ENCODE results near the gene FUT2. TPM values are rescaled to one million over a fixed set of nuclear protein-coding genes. Genes with fewer than 3 reads are reported as not detected.

The FUT2 gene
- total RNA-seq, 4 donors from 2014 or later: not detected

- intact Hi-C loops (cut with DNase I): loop anchor here (2.0 kb wide), 1 partner anchor 64 kb away; no protein-coding TSS in a partner anchor
- 85% methylated on average over 14 of the region's 19 CpGs for WGBS
- DNase-seq (ENCODE audit: extremely low spot score): no peak
- H3K27ac ChIP-seq (replicated peaks in 1 of 4): no peak overlapping the region
- no peak overlapping the region for H3K4me3 ChIP-seq
- peaks cover 7 to 14% (median 9%) of the 10 kb centered on the region in 4 donors for H3K4me1 ChIP-seq
- no peaks in the 10 kb centered on the region for H3K36me3 ChIP-seq
- no peaks in the 10 kb centered on the region for H3K9me3 ChIP-seq
- no peaks in the 10 kb centered on the region for H3K27me3 ChIP-seq
- TF ChIP-seq CTCF (IDR thresholded peaks at IDR 0.05): no peak
- TF ChIP-seq EP300 (IDR thresholded peaks at IDR 0.05): no peak
- TF ChIP-seq POLR2A (IDR thresholded peaks at IDR 0.05; ENCODE audit: low read depth): no peak
- TF ChIP-seq POLR2AphosphoS5 (IDR thresholded peaks at IDR 0.05): no peak
Observed at GRCh38 chr19:48674216-48674809, 21.5 kb upstream of the FUT2 start.

GRCh38 chr19:48674921-48675824 lies 20.6 kb upstream of the FUT2 start:
- Histone ChIP-seq H3K27me3 (no peaks in the 10 kb centered on the region), H3K36me3 (no peaks in the 10 kb centered on the region), H3K9me3 (no peaks in the 10 kb centered on the region), H3K4me3 (peak overlapping the region in 2 of 4 donors; percentile 1 to 2), H3K27ac (replicated peaks in 1 of 4) (no peak overlapping the region), H3K4me1 (peaks cover 7 to 14% (median 9%) of the 10 kb centered on the region in 4 donors)
- TF ChIP-seq POLR2AphosphoS5 (IDR thresholded peaks at IDR 0.05): peak in 1 of 2 donors; percentile 71
- peak; percentile 85 to 94 (median 86) for TF ChIP-seq CTCF (IDR thresholded peaks at IDR 0.05)
- no peak for TF ChIP-seq POLR2A (IDR thresholded peaks at IDR 0.05; ENCODE audit: low read depth)
- peak; percentile 93 for DNase-seq (ENCODE audit: extremely low spot score)
- intact Hi-C loops (cut with DNase I): loop anchor here (2.0 to 5.0 kb wide), 2 partner anchors 37 to 64 kb away; no protein-coding TSS in a partner anchor
- WGBS: 32% methylated on average over 28 of the region's 28 CpGs

- H3K4me3 ChIP-seq: no peak overlapping the region
- no peak for TF ChIP-seq EP300 (IDR thresholded peaks at IDR 0.05)
- TF ChIP-seq CTCF (IDR thresholded peaks at IDR 0.05): no peak
- TF ChIP-seq POLR2AphosphoS5 (IDR thresholded peaks at IDR 0.05): no peak
- TF ChIP-seq POLR2A (IDR thresholded peaks at IDR 0.05; ENCODE audit: low read depth): no peak
- H3K9me3 ChIP-seq: no peaks in the 10 kb centered on the region
- H3K27ac ChIP-seq (replicated peaks in 1 of 4): no peak overlapping the region
- no peaks in the 10 kb centered on the region for H3K27me3 ChIP-seq
- DNase-seq (ENCODE audit: extremely low spot score): no peak
- 93% methylated on average over 8 of the region's 17 CpGs for WGBS
- H3K36me3 ChIP-seq: no peaks in the 10 kb centered on the region
- intact Hi-C loops (cut with DNase I): loop anchor here (5.0 kb wide), 1 partner anchor 36 kb away; no protein-coding TSS in a partner anchor
- peaks cover 7 to 14% (median 9%) of the 10 kb centered on the region in 4 donors for H3K4me1 ChIP-seq
Observed at GRCh38 chr19:48676487-48676886, 19.3 kb upstream of the FUT2 start.

GRCh38 chr19:48676887-48677286 lies 18.9 kb upstream of the FUT2 start:
- Histone ChIP-seq H3K4me1 (peaks cover 7 to 14% (median 9%) of the 10 kb centered on the region in 4 donors), H3K27me3 (no peaks in the 10 kb centered on the region), H3K27ac (replicated peaks in 1 of 4) (no peak overlapping the region), H3K4me3 (no peak overlapping the region), H3K36me3 (no peaks in the 10 kb centered on the region), H3K9me3 (no peaks in the 10 kb centered on the region)
- TF ChIP-seq EP300 (IDR thresholded peaks at IDR 0.05) (no peak), POLR2AphosphoS5 (IDR thresholded peaks at IDR 0.05) (no peak), POLR2A (IDR thresholded peaks at IDR 0.05; ENCODE audit: low read depth) (no peak), CTCF (IDR thresholded peaks at IDR 0.05) (no peak)
- intact Hi-C loops (cut with DNase I): loop anchor here (5.0 kb wide), 1 partner anchor 35 kb away; no protein-coding TSS in a partner anchor
- 90% methylated on average over 12 of the region's 13 CpGs for WGBS
- no peak for DNase-seq (ENCODE audit: extremely low spot score)

All from esophagus muscularis mucosa (tissue), 4 donors.